HepG2 (cell line): ENCODE data around the gene ZKSCAN1. TPM values are rescaled to one million over a fixed set of nuclear protein-coding genes. Genes with fewer than 3 reads are reported as not detected.

ENCODE experiments used
- BRD4 ChIP-seq: sonication (generic); formaldehyde crosslinking; IDR thresholded peaks from 2 replicates; pipeline ENCODE4 v1.4.0; 2020; ENCODE audit warnings: missing genetic modification reagents
- FOXM1 ChIP-seq: sonication (generic); formaldehyde crosslinking; IDR thresholded peaks from 2 replicates; pipeline ENCODE4 v1.5.0; 2020; ENCODE audit warnings: missing genetic modification reagents
- KLF9 ChIP-seq: IDR thresholded peaks from 2 replicates; pipeline ENCODE4 v1.6.1; 2016; ENCODE audit warnings: low read depth
- ONECUT2 ChIP-seq: sonication (generic); formaldehyde crosslinking; IDR thresholded peaks from 2 replicates; pipeline ENCODE4 v1.4.0; 2020; ENCODE audit warnings: missing genetic modification reagents
- RFX3 ChIP-seq: IDR thresholded peaks from 2 replicates; pipeline ENCODE4 v1.6.1; 2016; ENCODE audit warnings: missing biosample characterization, missing genetic modification reagents
- SAFB2 ChIP-seq: sonication (generic); formaldehyde crosslinking; IDR thresholded peaks from 2 replicates; pipeline ENCODE4 v1.5.1; 2020; ENCODE audit warnings: missing genetic modification reagents, low read depth, mild to moderate bottlenecking, borderline replicate concordance
- SAP130 ChIP-seq: IDR thresholded peaks from 2 replicates; pipeline ENCODE4 v1.6.1; 2016; ENCODE audit warnings: low read depth
- SNRNP70 ChIP-seq: fragments of 200-400 bp; formaldehyde crosslinking; IDR thresholded peaks from 2 replicates; pipeline ENCODE4 v1.6.1; 2017; ENCODE audit warnings: mild to moderate bottlenecking, low read depth, low read length, moderate library complexity
- TP53 ChIP-seq: sonication (generic); formaldehyde crosslinking; conservative IDR thresholded peaks from 2 replicates; pipeline ENCODE4 v1.4.0; 2020; ENCODE audit warnings: missing genetic modification reagents
- ZBTB7B ChIP-seq: sonication (generic); formaldehyde crosslinking; IDR thresholded peaks from 2 replicates; pipeline ENCODE4 v1.4.0; 2020; ENCODE audit warnings: missing genetic modification reagents
- ZFP62 ChIP-seq: sonication (generic); formaldehyde crosslinking; IDR thresholded peaks from 2 replicates; pipeline ENCODE4 v1.4.0; 2020; ENCODE audit warnings: missing genetic modification reagents
- ZFX ChIP-seq: sonication (generic); formaldehyde crosslinking; IDR thresholded peaks from 2 replicates; pipeline ENCODE4 v1.4.0; 2020; ENCODE audit warnings: mild to moderate bottlenecking, low read depth, missing genetic modification reagents, moderate library complexity
- ZMYM2 ChIP-seq: sonication (generic); formaldehyde crosslinking; IDR thresholded peaks from 2 replicates; pipeline ENCODE4 v1.8.0; 2022; ENCODE audit warnings: mild to moderate bottlenecking, missing genetic modification reagents
- ZNF33A ChIP-seq: sonication (generic); formaldehyde crosslinking; IDR thresholded peaks from 2 replicates; pipeline ENCODE4 v1.5.1; 2020; ENCODE audit warnings: missing genetic modification reagents, mild to moderate bottlenecking, moderate library complexity, borderline replicate concordance
- ZNF367 ChIP-seq: sonication (generic); formaldehyde crosslinking; IDR thresholded peaks from 2 replicates; pipeline ENCODE4 v1.4.0; 2020; ENCODE audit warnings: missing genetic modification reagents, borderline replicate concordance
- ZNF431 ChIP-seq: sonication (generic); formaldehyde crosslinking; IDR thresholded peaks from 2 replicates; pipeline ENCODE4 v1.9.0; 2022; ENCODE audit warnings: missing genetic modification reagents, low read depth, mild to moderate bottlenecking, borderline replicate concordance
- ZNF567 ChIP-seq: sonication (generic); formaldehyde crosslinking; IDR thresholded peaks from 2 replicates; pipeline ENCODE4 v1.8.1; 2023; ENCODE audit warnings: mild to moderate bottlenecking, missing genetic modification reagents, borderline replicate concordance
- ZNF569 ChIP-seq: sonication (generic); formaldehyde crosslinking; IDR thresholded peaks from 2 replicates; pipeline ENCODE4 v1.5.0; 2020; ENCODE audit warnings: mild to moderate bottlenecking, missing genetic modification reagents, moderate library complexity, borderline replicate concordance
- ZNF572 ChIP-seq: sonication (generic); formaldehyde crosslinking; IDR thresholded peaks from 2 replicates; pipeline ENCODE4 v1.5.1; 2020; ENCODE audit warnings: mild to moderate bottlenecking, missing genetic modification reagents
- ZNF83 ChIP-seq: sonication (generic); formaldehyde crosslinking; IDR thresholded peaks from 2 replicates; pipeline ENCODE4 v1.4.0; 2020; ENCODE audit warnings: missing genetic modification reagents, mild to moderate bottlenecking, borderline replicate concordance
- ZNF883 ChIP-seq: sonication (generic); formaldehyde crosslinking; IDR thresholded peaks from 2 replicates; pipeline ENCODE4 v1.5.1; 2020; ENCODE audit warnings: mild to moderate bottlenecking, missing genetic modification reagents; ENCODE audit errors: not compliant biosample characterization
- polyA plus RNA-seq, 8 experiments: library from polyadenylated mRNA; depleted of rRNA in 3 of 8; stranded (reverse) in 7 of 8; unstranded in 1 of 8; fragments of >200 nt; fragmentation: Illumina TruSeq in 4 of 8; extraction: Trizol in 4 of 8; gene quantifications; 2 replicates each; pipeline versions ENCODE4 v1.2.1 to v1.2.3, GENCODE V29; 2011 to 2016; ENCODE audit warnings: low read depth in 4 of 8, missing spikeins in 1 of 8, mixed read lengths in 1 of 8; ENCODE audit not compliant: insufficient read depth in 1 of 8
- total RNA-seq, 5 experiments: library from RNA; depleted of rRNA; stranded (reverse); fragments of >200 nt; fragmentation: Illumina TruSeq; extraction: Trizol; gene quantifications; 2 replicates each; pipeline ENCODE4 v1.2.3, GENCODE V29; 2016; ENCODE audit warnings: low read depth in 1 of 5
- TF ChIP-seq, protein P1 (sequence below): sonication (generic); formaldehyde crosslinking; IDR thresholded peaks from 2 replicates; pipeline ENCODE4 v1.4.0; 2020; ENCODE audit warnings: missing genetic modification reagents
- TF ChIP-seq, protein P2 (sequence below): IDR thresholded peaks from 2 replicates; pipeline ENCODE4 v1.6.1; 2016
- TF ChIP-seq, protein P3 (sequence below): fragments of 450-650 bp; IDR thresholded peaks from 2 replicates; pipeline ENCODE4 v1.6.1; 2017

The ZKSCAN1 gene
- total and polyA plus RNA-seq, 2 of the 13 experiments (the other 11 are each of a cell fraction or from before 2014, with no cell fraction given) = 46.4 to 60.6 TPM

DNA sequence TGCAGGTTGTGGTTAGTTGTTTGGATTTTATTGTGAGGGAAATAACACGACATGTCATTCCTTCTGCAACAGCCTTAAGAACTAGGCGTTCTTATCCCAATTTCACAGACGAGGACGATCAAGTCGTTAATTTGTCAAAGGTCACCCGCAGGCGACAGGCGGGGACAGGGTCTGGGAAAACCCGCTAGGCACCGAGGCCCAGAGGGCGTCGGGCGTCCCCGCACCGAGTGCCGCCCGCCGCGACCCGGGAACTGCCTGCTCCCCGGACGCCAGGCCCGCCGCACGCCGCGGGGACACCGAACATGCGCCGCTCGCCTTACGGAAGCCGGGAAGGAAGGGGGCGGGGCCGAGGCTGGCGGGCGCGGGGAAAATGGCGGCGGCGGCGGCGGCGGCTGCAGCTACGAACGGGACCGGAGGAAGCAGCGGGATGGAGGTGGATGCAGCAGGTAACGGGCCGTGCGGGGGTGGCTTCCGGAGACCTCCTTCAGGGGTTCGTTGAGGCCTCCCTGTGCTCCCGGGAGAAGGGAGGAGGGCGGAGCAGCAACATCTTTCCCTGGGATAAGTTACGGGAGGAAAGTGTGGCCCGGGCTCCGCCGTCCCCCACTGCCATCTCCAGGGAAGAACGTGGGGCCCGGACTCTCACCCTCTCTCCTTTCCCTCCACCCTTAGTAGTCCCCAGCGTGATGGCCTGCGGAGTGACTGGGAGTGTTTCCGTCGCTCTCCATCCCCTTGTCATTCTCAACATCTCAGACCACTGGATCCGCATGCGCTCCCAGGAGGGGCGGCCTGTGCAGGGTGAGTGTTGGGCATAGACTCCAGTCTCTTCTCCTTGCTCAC is 73.4 kb downstream of the ZKSCAN1 start, which contains the start of gene COPS6 (continued):
- TF ChIP-seq, protein P1, sequence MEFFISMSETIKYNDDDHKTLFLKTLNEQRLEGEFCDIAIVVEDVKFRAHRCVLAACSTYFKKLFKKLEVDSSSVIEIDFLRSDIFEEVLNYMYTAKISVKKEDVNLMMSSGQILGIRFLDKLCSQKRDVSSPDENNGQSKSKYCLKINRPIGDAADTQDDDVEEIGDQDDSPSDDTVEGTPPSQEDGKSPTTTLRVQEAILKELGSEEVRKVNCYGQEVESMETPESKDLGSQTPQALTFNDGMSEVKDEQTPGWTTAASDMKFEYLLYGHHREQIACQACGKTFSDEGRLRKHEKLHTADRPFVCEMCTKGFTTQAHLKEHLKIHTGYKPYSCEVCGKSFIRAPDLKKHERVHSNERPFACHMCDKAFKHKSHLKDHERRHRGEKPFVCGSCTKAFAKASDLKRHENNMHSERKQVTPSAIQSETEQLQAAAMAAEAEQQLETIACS (CRISPR knock-in tag) = peak; percentile 47; the same call in 1 of the 2 replicates
- TF ChIP-seq ZNF572 (no peak), ZNF567 (CRISPR knock-in tag) (no peak), SAP130 (CRISPR knock-in tag) (peak; percentile 97), ZFX (CRISPR knock-in tag) (peak; percentile 97), SNRNP70 (no peak), ZNF367 (CRISPR knock-in tag) (no peak), BRD4 (CRISPR knock-in tag) (0 out of 2 replicates have a peak, but pooled peaks have one; percentile 25), ZNF569 (no peak), FOXM1 (CRISPR knock-in tag) (no peak), KLF9 (CRISPR knock-in tag) (no peak), ZNF33A (CRISPR knock-in tag) (no peak), ZNF883 (CRISPR knock-in tag) (peak; percentile 97), ZMYM2 (CRISPR knock-in tag) (no peak), SAFB2 (CRISPR knock-in tag) (peak; percentile 90), ZBTB7B (CRISPR knock-in tag) (no peak), ZFP62 (no peak), ZNF83 (CRISPR knock-in tag) (peak; percentile 87; the same call in 1 of the 2 replicates), ZNF431 (peak; percentile 94; the same call in 1 of the 2 replicates), ONECUT2 (CRISPR knock-in tag) (no peak), RFX3 (CRISPR knock-in tag) (no peak), TP53 (no peak)
- TF ChIP-seq, protein P2, sequence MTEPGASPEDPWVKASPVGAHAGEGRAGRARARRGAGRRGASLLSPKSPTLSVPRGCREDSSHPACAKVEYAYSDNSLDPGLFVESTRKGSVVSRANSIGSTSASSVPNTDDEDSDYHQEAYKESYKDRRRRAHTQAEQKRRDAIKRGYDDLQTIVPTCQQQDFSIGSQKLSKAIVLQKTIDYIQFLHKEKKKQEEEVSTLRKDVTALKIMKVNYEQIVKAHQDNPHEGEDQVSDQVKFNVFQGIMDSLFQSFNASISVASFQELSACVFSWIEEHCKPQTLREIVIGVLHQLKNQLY (CRISPR knock-in tag) = 0 out of 2 replicates have a peak, but pooled peaks have one; percentile 20
- TF ChIP-seq, protein P3, sequence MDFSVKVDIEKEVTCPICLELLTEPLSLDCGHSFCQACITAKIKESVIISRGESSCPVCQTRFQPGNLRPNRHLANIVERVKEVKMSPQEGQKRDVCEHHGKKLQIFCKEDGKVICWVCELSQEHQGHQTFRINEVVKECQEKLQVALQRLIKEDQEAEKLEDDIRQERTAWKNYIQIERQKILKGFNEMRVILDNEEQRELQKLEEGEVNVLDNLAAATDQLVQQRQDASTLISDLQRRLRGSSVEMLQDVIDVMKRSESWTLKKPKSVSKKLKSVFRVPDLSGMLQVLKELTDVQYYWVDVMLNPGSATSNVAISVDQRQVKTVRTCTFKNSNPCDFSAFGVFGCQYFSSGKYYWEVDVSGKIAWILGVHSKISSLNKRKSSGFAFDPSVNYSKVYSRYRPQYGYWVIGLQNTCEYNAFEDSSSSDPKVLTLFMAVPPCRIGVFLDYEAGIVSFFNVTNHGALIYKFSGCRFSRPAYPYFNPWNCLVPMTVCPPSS = no peak
